ENCODE data around the gene AGRP. TPM values are rescaled to one million over a fixed set of nuclear protein-coding genes. Genes with fewer than 3 reads are reported as not detected.

The AGRP gene
- total RNA-seq, 1 experiment from 2014 or later = not detected

- TF ChIP-seq FOXK1 (CRISPR knock-in tag; IDR thresholded peaks at IDR 0.05) = no peak
- no peak for TF ChIP-seq ZNF219 (CRISPR knock-in tag; IDR thresholded peaks at IDR 0.05; ENCODE audit: borderline replicate concordance)
- no peak for TF ChIP-seq SMAD3 (CRISPR knock-in tag; IDR thresholded peaks at IDR 0.05; ENCODE audit: borderline replicate concordance)
- TF ChIP-seq TEAD4 (CRISPR knock-in tag; IDR thresholded peaks at IDR 0.05) = no peak
- TF ChIP-seq MXD4 (CRISPR knock-in tag; IDR thresholded peaks at IDR 0.05; ENCODE audit: borderline replicate concordance) = no peak
- TF ChIP-seq NFATC4 (CRISPR knock-in tag; IDR thresholded peaks at IDR 0.05) = no peak
- TF ChIP-seq TCF7 (CRISPR knock-in tag; IDR thresholded peaks at IDR 0.05; ENCODE audit: low read depth) = no peak
- TF ChIP-seq JAZF1 (CRISPR knock-in tag; IDR thresholded peaks at IDR 0.05) = no peak
These were observed 42.0 kb upstream of the AGRP start (continued) for GRCh38 chr16:67525176-67525860.

- Mint-ChIP-seq H3K27me3 (ENCODE audit: low read depth) (peaks cover 88% of the 10 kb centered on the region), H3K27ac (peak overlapping the region; percentile 95), H3K4me1 (no peaks in the 10 kb centered on the region), H3K36me3 (no peaks in the 10 kb centered on the region), H3K4me3 (peak overlapping the region; percentile 84), H3K9me3 (no peaks in the 10 kb centered on the region)
- CTCF ChIA-PET = interaction anchor here (0.5 to 4.5 kb wide), 95 partner anchors 9 to 565 kb away, joined by 3 to 184 read pairs (median 5); partner anchors contain the start of genes ACD, AGRP, ATP6V0D1 and C16orf86
- peak; percentile 88 for ATAC-seq
- peak; percentile 99 for DNase-seq (ENCODE audit: low spot score)
- POLR2A ChIA-PET = interaction anchor here (0.7 to 1.5 kb wide), 3 partner anchors 9 to 139 kb away, joined by 3 to 6 read pairs (median 3); partner anchors contain the start of genes ACD and CTCF
- no peak for TF ChIP-seq SOX15 (CRISPR knock-in tag; IDR thresholded peaks at IDR 0.05)
- TF ChIP-seq SMAD4 (CRISPR knock-in tag; IDR thresholded peaks at IDR 0.05) = no peak
- TF ChIP-seq E2F1 (CRISPR knock-in tag; IDR thresholded peaks at IDR 0.05) = no peak
- peak; percentile 76 for TF ChIP-seq HMGXB4 (CRISPR knock-in tag; IDR thresholded peaks at IDR 0.05)
- TF ChIP-seq ELF4 (CRISPR knock-in tag; IDR thresholded peaks at IDR 0.05; ENCODE audit: low read depth) = no peak
- TF ChIP-seq SP1 (CRISPR knock-in tag; conservative IDR thresholded peaks at IDR 0.05) = peak; percentile 50; the same call in 1 of the 2 replicates
- TF ChIP-seq RORB (CRISPR knock-in tag; IDR thresholded peaks at IDR 0.05) = no peak
- TF ChIP-seq ZNF121 (CRISPR knock-in tag; IDR thresholded peaks at IDR 0.05) = peak; percentile 41; the same call in 1 of the 2 replicates
- TF ChIP-seq GABPB1 (CRISPR knock-in tag; IDR thresholded peaks at IDR 0.05) = peak; percentile 29
- no peak for TF ChIP-seq FOXP1 (CRISPR knock-in tag; IDR thresholded peaks at IDR 0.05; ENCODE audit: borderline replicate concordance)
- no peak for TF ChIP-seq KAT7 (CRISPR knock-in tag; IDR thresholded peaks at IDR 0.05; ENCODE audit: borderline replicate concordance)
- no peak for TF ChIP-seq HMGA2 (CRISPR knock-in tag; IDR thresholded peaks at IDR 0.05)
- TF ChIP-seq MYBL2 (CRISPR knock-in tag; IDR thresholded peaks at IDR 0.05) = no peak
- TF ChIP-seq ZNF512 (CRISPR knock-in tag; IDR thresholded peaks at IDR 0.05; ENCODE audit: borderline replicate concordance) = no peak
- TF ChIP-seq ZNF138 (CRISPR knock-in tag; conservative IDR thresholded peaks at IDR 0.05) = no peak
- no peak for TF ChIP-seq ZNF263 (CRISPR knock-in tag; IDR thresholded peaks at IDR 0.05; ENCODE audit: low read depth)
- no peak for TF ChIP-seq PREB (CRISPR knock-in tag; IDR thresholded peaks at IDR 0.05; ENCODE audit: borderline replicate concordance)
- TF ChIP-seq CTCF (IDR thresholded peaks at IDR 0.05) = peak; percentile 72
These were observed 37.9 kb upstream of the AGRP start for GRCh38 chr16:67521095-67521804.
